AG09319 (cell line): ENCODE measurements around the gene SLC35B3.

Experiments
- DNase-seq: peaks from one replicate; pipeline ENCODE4 v3.0.0-alpha.2; 2010; ENCODE audit warnings: low read depth; ENCODE audit errors: extremely low read depth
- CTCF ChIP-seq: IDR thresholded peaks from 2 replicates; pipeline ENCODE4 v1.5.1; 2011; ENCODE audit warnings: low read depth, mild to moderate bottlenecking, inconsistent platforms, low read length, moderate library complexity

Gene SLC35B3

GRCh38 chr6:8383584-8383983 lies 51.8 kb downstream of the SLC35B3 start:
- no peak for TF ChIP-seq CTCF
- DNase-seq, result no peak

GRCh38 chr6:8382434-8382833 lies 52.9 kb downstream of the SLC35B3 start:
- TF ChIP-seq CTCF, result no peak
- DNase-seq, result no peak

GRCh38 chr6:8375916-8376315 lies 59.4 kb downstream of the SLC35B3 start:
- no peak for DNase-seq
- no peak for TF ChIP-seq CTCF
